ENCODE measurements around the gene FBXO2.

Gene FBXO2

GRCh38 chr1:11654137-11654938, at the start of gene FBXO2, which contains the start of gene FBXO44:
TSS of gene FBXO2 (minus strand) at chr1:11654429. CDS start at chr1:11654340, 89 bp downstream.
TSS of gene FBXO44 (plus strand) at chr1:11654877. CDS start at chr1:11655836, 959 bp downstream.
- peak; percentile 78 for DNase-seq

GRCh38 chr1:11703357-11704193, 49.3 kb upstream of the FBXO2 start:
- no peak for DNase-seq

- DNase-seq = no peak
These were observed 48.0 kb upstream of the FBXO2 start for GRCh38 chr1:11701981-11702803.

- DNase-seq = no peak
These were observed 47.3 kb upstream of the FBXO2 start for GRCh38 chr1:11701551-11701961.

GRCh38 chr1:11700601-11701467, 46.6 kb upstream of the FBXO2 start:
- no peak for DNase-seq

GRCh38 chr1:11697893-11698210, 43.6 kb upstream of the FBXO2 start:
- DNase-seq = no peak

GRCh38 chr1:11697188-11697892, 43.1 kb upstream of the FBXO2 start:
- no peak for DNase-seq

GRCh38 chr1:11695861-11696260, 41.6 kb upstream of the FBXO2 start:
- DNase-seq = no peak

- DNase-seq = no peak
These were observed 39.7 kb upstream of the FBXO2 start for GRCh38 chr1:11693917-11694316.

- DNase-seq = peak; percentile 65
These were observed 38.9 kb upstream of the FBXO2 start for GRCh38 chr1:11693024-11693590.

GRCh38 chr1:11691928-11692711, 37.9 kb upstream of the FBXO2 start:
- no peak for DNase-seq

- no peak for DNase-seq
These were observed 37.2 kb upstream of the FBXO2 start, which contains the start of gene DRAXIN for GRCh38 chr1:11691302-11691914. TSS of gene DRAXIN (plus strand) at chr1:11691710. CDS start at chr1:11706259, 14,549 bp downstream.

GRCh38 chr1:11690397-11691301, 36.4 kb upstream of the FBXO2 start:
- DNase-seq = no peak

- DNase-seq = no peak
These were observed 34.3 kb upstream of the FBXO2 start for GRCh38 chr1:11688506-11688905.

GRCh38 chr1:11685210-11685752, 31.1 kb upstream of the FBXO2 start:
- DNase-seq = no peak

GRCh38 chr1:11684070-11684469, 29.8 kb upstream of the FBXO2 start:
- DNase-seq = no peak

GRCh38 chr1:11682799-11683198, 28.6 kb upstream of the FBXO2 start:
- DNase-seq = no peak

GRCh38 chr1:11682287-11682771, 28.1 kb upstream of the FBXO2 start:
- no peak for DNase-seq

Measured in stimulated activated CD8-positive, alpha-beta memory T cell treated with anti-CD3 and anti-CD28 coated beads, Interleukin-4, amount 100 ng/mL, for 48 hours (primary cell).